Muscle layer of colon (tissue), 2 donors: ENCODE results near the gene ALG9.
A peak's percentile ranks its signal among the peaks of the same experiment; 100 is the strongest.
"Not testable (repeated sequence)": the region's sequence is repeated elsewhere in the genome, so short reads cannot be mapped to it uniquely, and the experiment has no call there.

Experiments used
- H3K27ac ChIP-seq: one replicate; pipeline ENCODE4 v1.7.0; 2013; ENCODE audit warnings: low read depth, mild to moderate bottlenecking, low read length, moderate library complexity
- H3K27me3 ChIP-seq, 2 donors: one replicate each; pipeline ENCODE4 v1.7.0; 2013; ENCODE audit warnings: low read length in 2 of 2, mild to moderate bottlenecking in 2 of 2; ENCODE audit not compliant: insufficient read depth in 2 of 2, control insufficient read depth in 1 of 2
- H3K36me3 ChIP-seq: one replicate; pipeline ENCODE4 v1.7.0; 2013; ENCODE audit warnings: mild to moderate bottlenecking, low read length; ENCODE audit not compliant: insufficient read depth
- H3K4me1 ChIP-seq: one replicate; pipeline ENCODE4 v1.7.0; 2013; ENCODE audit warnings: mild to moderate bottlenecking, low read length; ENCODE audit not compliant: insufficient read depth
- H3K4me3 ChIP-seq, 2 donors: one replicate each; pipeline ENCODE4 v1.7.0; 2013; ENCODE audit warnings: low read length in 2 of 2, low read depth in 1 of 2, mild to moderate bottlenecking in 1 of 2, moderate library complexity in 1 of 2
- H3K9ac ChIP-seq: one replicate; pipeline ENCODE4 v1.7.0; 2013; ENCODE audit warnings: low read length
- H3K9me3 ChIP-seq: one replicate; pipeline ENCODE4 v1.7.0; 2013; ENCODE audit warnings: mild to moderate bottlenecking, low read length
- donor health status: abdominal sarcoma.
- donor health status: Adenocarcinoma of cecum.

The ALG9 gene

DNA sequence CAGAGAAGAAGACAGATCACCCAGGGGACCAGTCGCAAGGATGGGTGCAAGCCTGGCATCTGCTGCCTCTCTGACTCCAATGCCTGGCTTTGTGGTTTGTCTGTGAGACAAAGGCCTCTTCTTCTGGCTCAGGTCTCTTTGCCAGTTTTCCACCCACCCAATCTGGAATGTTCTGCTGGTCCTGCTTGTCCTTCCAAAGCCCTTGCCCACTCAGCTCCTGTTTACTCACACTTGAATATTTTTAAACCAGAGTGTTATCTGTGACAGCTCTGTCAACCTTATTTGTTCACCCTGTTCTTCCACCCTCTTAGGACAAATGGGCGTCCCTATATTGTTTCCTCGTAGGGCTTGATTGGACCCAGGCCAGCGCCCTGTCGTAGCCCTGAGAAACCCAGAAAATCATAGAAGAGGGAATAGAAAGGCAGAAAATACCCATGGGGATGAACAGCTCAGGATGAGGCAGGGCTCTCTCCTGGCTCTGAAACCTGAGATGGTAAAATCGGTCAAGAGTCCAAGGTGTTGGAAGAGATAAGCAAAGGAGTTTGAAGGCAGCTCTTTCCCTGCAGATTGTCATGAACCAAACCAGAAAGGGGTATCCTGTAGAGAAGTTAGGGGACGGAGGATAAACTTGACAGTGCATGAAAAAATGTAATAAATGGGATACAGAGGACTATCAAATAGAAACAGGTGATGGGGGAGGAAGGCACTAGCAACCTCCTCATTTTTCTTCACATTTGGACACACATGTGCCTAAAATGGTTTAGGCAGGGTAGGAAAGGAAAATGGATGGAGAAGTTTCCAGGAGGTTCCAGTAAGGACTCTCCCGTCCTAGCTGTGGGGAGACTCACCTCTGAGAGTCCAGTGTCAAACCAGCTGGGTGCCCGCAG, 39.5 kb upstream of the ALG9 start:
- Histone ChIP-seq H3K36me3 (peaks cover 27% of the 10 kb centered on the region), H3K27ac (peak overlapping the region; percentile 95), H3K4me3 (peak overlapping the region; percentile 74 to 75), H3K9me3 (no peaks in the 10 kb centered on the region), H3K4me1 (peaks cover 33% of the 10 kb centered on the region), H3K27me3 (no peaks in the 10 kb centered on the region), H3K9ac (peak overlapping the region; percentile 83)

DNA sequence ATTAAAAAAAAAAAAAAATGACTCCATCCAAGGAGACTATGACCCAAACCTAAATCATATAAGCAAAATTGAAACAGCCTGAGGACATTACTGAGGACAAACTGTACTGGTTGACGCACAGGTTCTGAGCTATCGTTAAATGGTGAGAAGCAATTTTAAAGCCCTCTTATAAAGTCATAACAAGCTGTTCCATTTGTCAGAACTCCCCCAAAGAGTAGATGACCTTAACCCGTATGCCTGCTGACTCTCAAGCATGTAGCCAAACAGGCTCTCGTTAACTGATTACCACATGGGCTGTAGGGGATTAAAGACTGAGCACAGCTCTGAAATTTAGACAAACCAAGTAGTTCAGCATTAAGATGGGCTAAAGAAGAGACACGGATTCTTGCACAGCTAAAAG, 38.0 kb upstream of the ALG9 start:
- Histone ChIP-seq H3K36me3 (peaks cover 27% of the 10 kb centered on the region), H3K9ac (peak overlapping the region; percentile 83), H3K4me1 (peaks cover 29% of the 10 kb centered on the region), H3K9me3 (no peaks in the 10 kb centered on the region), H3K4me3 (peak overlapping the region; percentile 3 to 74), H3K27me3 (no peaks in the 10 kb centered on the region), H3K27ac (peak overlapping the region; percentile 95)

DNA sequence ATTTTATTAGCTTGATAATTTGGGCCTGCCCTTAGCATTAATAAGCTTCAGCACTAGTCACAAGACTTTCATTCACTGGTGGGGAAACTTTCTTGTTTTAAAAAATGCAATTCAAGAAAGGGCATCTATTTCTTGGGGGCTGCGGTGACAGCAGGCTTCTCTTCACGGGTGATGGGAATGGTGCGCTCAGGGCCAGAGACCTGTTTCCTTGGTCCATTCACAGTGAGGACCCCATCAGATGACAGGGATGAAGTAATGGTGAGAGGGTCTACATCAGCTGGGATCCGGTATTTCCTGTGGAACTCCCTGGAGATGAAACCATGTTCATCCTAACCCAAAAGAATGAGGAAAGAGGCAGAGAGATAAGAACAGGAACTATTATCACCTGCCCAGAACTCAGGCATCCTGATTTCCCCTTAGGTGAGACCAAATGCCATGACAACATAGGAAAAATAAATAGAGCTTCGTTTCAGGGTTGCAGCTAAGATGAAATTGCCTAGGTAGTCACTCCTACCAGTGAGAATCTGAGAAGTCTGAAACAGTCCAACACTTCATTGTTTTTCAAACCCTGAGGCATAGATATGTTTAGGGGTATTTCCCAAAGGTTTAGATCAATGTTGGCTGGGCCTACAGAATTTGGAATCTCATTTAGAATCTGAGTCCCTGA, 37.4 kb upstream of the ALG9 start:
- Histone ChIP-seq H3K9ac (no peak overlapping the region), H3K4me1 (peaks cover 23% of the 10 kb centered on the region), H3K36me3 (peaks cover 27% of the 10 kb centered on the region), H3K9me3 (no peaks in the 10 kb centered on the region), H3K27me3 (no peaks in the 10 kb centered on the region), H3K4me3 (no peak overlapping the region), H3K27ac (peak overlapping the region; percentile 95)

DNA sequence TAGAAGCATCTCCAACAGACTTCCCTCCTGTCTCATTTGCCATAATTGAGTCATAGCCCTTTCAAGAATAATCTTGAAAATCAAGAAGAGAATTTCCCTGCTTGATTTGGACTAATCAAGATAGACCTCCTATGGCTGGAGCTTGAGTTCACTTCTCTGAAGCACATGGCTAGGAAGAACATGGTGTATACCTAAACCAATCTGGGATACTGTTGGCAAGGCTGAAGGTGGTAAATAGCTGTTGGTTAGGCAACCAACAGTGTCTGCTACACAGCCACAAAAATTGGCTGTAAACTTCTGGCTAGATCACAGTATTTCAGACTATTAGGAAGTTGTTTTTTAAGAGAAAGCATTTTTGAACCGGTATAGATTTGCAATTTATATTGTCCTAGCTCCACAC, 35.3 kb upstream of the ALG9 start:
- peaks cover 16% of the 10 kb centered on the region for H3K4me1 ChIP-seq
- no peaks in the 10 kb centered on the region for H3K27me3 ChIP-seq
- H3K36me3 ChIP-seq = peaks cover 27% of the 10 kb centered on the region
- no peak overlapping the region for H3K27ac ChIP-seq
- no peaks in the 10 kb centered on the region for H3K9me3 ChIP-seq
- no peak overlapping the region for H3K4me3 ChIP-seq
- H3K9ac ChIP-seq = no peak overlapping the region

DNA sequence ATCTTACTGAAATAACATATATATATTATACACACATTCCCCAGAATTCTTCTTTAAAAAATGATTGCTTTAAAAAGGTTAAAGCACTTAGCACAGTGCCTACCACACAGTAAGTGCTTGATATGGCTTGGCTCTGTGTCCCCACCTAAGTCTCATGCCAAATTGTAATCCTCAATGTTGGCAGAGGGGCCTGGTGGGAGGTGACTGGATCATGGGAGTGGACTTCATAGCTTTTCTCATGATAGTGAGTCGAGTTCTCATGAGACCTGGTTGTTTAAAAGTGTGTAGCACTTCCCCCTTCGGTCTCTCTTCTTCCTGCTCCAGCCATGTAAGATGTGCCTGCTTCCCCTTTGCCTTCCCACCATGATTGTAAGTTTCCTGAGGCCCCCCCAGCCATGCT, 34.0 kb upstream of the ALG9 start:
- Histone ChIP-seq H3K4me3 (no peak overlapping the region), H3K27ac (no peak overlapping the region), H3K9me3 (no peaks in the 10 kb centered on the region), H3K36me3 (peaks cover 27% of the 10 kb centered on the region), H3K4me1 (peaks cover 15% of the 10 kb centered on the region), H3K9ac (no peak overlapping the region), H3K27me3 (no peaks in the 10 kb centered on the region)

DNA sequence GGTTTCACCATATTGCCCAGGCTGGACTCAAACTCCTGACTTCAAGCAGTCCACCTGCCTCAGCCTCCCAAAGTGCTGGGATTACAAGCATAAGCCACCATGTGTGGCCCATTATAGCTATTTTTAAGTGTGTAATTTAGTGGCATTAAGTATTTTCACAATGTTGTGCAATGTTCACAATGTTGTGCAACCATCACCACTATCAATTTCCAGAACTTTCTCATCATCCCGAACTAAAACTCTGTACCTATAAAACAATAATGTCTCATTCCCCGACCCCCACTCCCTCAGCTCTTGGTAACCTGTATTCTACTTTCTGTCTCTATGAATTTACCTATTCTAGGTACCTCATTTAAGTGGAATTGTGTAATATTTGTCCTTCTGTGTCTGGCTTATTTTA, 15.5 kb upstream of the ALG9 start:
- Histone ChIP-seq H3K4me1 (no peaks in the 10 kb centered on the region), H3K27me3 (no peaks in the 10 kb centered on the region), H3K9ac (no peak overlapping the region), H3K36me3 (no peaks in the 10 kb centered on the region), H3K27ac (no peak overlapping the region), H3K9me3 (no peaks in the 10 kb centered on the region), H3K4me3 (no peak overlapping the region)

DNA sequence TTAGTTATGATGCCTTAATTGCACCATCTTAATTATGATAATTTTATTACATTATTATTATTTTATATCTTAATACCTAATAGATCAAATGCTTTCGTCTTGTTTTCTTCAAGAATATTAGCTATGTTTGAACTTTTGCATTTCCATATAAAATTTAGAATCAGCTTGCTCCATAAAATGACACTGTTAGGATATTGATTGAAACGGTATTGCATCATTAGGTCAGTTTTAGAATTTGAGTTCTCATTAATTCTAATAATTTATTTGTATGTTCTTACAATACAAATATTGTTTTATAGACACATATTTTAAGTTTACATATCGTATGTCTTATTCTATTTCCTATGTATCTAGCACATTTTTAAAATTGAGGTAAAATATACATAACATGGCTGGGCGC, 14.7 kb upstream of the ALG9 start:
- no peak overlapping the region for H3K4me3 ChIP-seq
- no peak overlapping the region for H3K27ac ChIP-seq
- H3K9ac ChIP-seq = no peak overlapping the region
- H3K36me3 ChIP-seq = no peaks in the 10 kb centered on the region
- no peaks in the 10 kb centered on the region for H3K9me3 ChIP-seq
- H3K4me1 ChIP-seq = no peaks in the 10 kb centered on the region
- no peaks in the 10 kb centered on the region for H3K27me3 ChIP-seq

DNA sequence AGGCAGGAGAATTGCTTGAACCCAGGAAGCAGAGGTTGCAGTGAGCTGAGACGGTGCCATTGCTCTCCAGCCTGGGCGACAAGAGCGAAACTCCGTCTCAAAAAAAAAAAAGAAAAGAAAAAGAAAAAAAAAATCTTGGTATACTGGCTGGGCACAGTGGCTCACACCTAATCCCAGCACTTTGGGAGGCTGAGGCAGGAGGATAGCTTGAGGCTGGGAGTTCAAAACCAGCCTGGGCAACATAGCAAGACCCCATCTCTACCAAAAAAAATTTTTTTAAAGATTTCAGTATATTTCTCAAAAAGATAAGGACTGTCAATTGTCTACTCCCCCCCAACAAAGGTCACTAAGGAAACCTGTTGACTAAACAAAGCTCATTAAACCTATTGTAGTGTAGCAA, 13.7 kb upstream of the ALG9 start:
- not testable (repeated sequence) for H3K4me3 ChIP-seq, H3K36me3 ChIP-seq

DNA sequence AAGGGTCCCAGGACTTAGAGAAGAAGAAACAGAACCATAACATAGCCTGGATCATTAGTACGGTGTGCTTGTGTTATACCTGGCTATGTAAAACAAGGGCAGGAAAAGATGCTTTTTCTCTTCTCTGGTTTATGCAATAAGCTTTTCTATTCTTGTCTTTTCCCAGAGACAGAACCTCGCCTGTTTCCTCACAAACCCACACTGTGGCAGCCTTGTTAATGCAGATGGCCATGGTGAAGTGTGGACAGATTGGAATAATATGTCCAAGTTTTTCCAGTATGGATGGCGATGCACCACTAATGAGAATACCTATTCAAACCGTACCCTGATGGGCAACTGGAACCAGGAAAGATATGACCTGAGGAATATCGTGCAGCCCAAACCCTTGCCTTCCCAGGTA, 10.8 kb upstream of the ALG9 start:
- H3K36me3 ChIP-seq = no peaks in the 10 kb centered on the region
- H3K4me3 ChIP-seq = no peak overlapping the region
- no peaks in the 10 kb centered on the region for H3K27me3 ChIP-seq
- no peak overlapping the region for H3K27ac ChIP-seq
- no peaks in the 10 kb centered on the region for H3K9me3 ChIP-seq
- H3K9ac ChIP-seq = no peak overlapping the region
- H3K4me1 ChIP-seq = peaks cover 8% of the 10 kb centered on the region

More for the DNA sequence above, 13.7 kb upstream of the ALG9 start:
- not testable (repeated sequence) for H3K9me3 ChIP-seq, H3K27me3 ChIP-seq, H3K27ac ChIP-seq, H3K4me1 ChIP-seq, H3K9ac ChIP-seq

DNA sequence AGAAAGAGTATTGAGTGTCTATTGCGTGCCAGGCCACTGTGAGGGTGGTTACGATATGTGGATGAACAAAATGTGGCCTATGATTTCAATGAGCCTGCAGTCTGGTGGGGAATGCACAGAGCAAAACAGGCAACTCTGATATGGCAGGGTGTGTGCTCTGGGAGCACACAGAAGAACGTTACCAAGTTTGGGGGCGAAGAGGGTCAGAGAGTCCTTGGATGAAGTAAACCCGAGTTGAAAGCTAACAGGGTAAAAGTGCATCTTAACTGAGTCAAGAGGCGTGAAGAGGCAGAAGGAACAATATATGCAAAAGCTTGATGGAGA, 8.2 kb upstream of the ALG9 start:
- H3K9ac ChIP-seq = peak overlapping the region; percentile 80
- peak overlapping the region; percentile 99 for H3K27ac ChIP-seq
- peak overlapping the region; percentile 78 to 80 for H3K4me3 ChIP-seq
- peaks cover 5% of the 10 kb centered on the region for H3K36me3 ChIP-seq
- H3K4me1 ChIP-seq = peaks cover 8% of the 10 kb centered on the region
- H3K27me3 ChIP-seq = no peaks in the 10 kb centered on the region
- H3K9me3 ChIP-seq = no peaks in the 10 kb centered on the region

DNA sequence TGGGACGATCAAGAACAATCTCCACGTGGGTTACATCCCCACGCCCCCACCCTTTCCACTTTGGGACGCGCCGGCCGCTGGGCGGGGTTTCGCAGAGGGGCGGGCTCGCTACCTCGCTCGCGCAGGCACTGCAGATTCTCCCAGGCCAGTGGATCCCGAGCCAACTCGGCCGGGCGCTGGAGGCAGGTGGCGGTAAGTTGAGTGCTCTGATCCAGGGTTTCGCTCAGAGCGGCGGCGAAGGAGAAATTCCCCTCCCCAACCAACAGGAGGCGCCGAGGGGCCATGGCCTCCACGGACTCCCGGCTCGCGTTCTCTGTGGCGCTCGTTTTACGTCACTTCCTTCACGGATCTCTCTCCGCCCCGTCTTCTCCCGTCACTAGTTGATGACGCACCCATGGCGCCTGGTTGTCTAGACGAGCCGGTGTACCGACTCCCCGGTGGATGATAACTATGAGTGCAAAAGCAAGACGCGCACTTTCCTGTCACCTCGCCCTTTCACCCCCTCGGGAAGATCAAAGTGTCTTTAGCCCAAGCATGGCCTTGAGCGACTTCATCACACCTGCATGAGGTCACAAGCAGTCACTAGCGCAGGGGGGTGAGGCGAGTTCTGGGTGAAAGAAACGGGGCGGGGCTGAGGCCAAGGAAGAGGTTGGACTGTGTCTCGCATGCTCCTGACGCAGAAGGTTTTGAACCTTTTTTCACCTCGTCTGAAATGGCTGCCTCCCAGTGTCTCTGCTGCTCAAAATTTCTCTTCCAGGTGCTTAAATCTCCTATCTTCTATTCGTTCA, 7.7 kb upstream of the ALG9 start, which contains the start of the genes CFAP68 and FDXACB1:
Gene CFAP68 (plus strand): TSS at position 693 of the 788 bp plus-strand sequence. CDS start 20 bp downstream, at position 713.
Gene FDXACB1 (minus strand): TSS at position 317 of the 788 bp plus-strand sequence. CDS start 33 bp downstream, at position 284.
- H3K27ac ChIP-seq = peak within 1 kb of the TSS; percentile 99
- H3K27me3 ChIP-seq = no peaks in the 10 kb centered on the region
- H3K9ac ChIP-seq = peak within 1 kb of the TSS; percentile 80
- H3K36me3 ChIP-seq = peaks cover 5% of the 10 kb centered on the region
- H3K9me3 ChIP-seq = no peaks in the 10 kb centered on the region
- H3K4me3 ChIP-seq = peak within 1 kb of the TSS; percentile 78 to 80
- H3K4me1 ChIP-seq = peaks cover 8% of the 10 kb centered on the region
